Stimulated activated CD4-positive, alpha-beta T cell treated with anti-CD3 and anti-CD28 coated beads, TNF-alpha, amount 100 ng/mL, for 1 hour (primary cell): ENCODE data around the gene RIN3.

Source experiments
- DNase-seq, 3 donors: peaks; one replicate each; pipeline ENCODE4 v3.0.0-alpha.2; 2020; ENCODE audit warnings: low read depth in 3 of 3, low spot score in 1 of 3

RIN3 gene

DNA sequence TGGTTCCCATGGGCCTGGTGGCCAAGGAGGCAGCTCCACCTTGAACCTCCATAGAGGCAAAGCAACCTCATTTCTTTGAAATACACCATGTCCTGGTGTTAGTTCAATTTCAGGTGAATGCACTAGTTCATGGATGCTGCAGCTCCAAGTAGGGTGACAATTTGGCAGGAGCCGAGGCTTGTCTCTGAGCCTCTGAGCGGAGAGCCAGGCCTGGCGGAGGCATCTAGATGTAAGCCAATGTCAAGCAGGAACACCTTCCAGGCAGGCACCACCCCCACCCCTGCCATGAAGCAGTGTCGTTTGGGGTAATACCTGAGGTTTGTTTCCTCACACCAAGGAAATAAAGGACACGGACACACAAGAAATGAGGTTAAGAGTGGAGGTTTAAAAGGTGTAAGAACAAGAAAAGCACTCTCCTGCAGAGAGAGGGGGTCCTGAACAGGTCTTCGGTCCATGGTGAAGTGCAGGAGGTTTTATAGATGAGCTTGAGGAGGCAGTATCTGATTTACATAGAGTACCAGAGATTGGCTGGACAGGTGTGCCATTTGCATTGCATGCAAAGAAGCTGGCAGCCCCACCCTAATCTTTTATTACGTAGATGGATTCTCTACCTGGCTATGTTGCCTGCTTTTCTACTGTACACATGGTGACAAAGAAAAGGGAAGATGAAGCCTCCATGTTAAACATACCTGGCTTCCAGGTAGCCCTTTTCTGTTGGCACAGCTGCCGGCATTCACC is 60.3 kb downstream of the RIN3 start:
- DNase-seq = no peak

DNA sequence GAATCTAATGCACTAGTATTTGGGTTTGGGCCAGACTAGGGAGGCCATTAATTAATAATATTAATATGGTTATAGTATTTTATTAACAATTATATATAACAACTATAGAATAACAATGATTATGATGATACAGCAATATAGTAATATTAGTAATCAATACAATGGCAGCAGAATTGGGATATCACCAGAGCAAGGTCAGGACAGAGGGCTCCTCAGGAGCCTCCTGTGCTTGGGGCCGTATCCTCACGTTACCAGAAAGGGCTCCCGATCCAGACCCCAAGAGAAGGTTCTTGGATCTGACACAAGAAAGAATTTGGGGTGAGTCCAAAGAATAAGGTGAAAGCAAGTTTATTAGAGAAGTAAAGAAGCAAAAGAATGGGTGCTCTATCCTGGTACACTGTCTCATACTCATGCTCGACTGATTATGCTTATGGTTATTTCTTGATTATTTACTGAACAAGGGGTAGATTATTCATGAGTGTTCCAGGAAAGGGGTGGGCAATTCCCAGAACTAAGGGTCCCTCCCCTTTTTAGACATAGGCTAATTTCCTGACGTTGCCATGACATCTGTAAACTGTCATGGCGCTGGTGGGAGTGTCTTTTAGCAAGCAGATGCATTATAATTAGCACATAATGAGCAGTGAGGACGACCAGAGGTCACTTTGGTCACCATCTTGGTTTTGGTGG is 61.6 kb downstream of the RIN3 start:
- DNase-seq = no peak

DNA sequence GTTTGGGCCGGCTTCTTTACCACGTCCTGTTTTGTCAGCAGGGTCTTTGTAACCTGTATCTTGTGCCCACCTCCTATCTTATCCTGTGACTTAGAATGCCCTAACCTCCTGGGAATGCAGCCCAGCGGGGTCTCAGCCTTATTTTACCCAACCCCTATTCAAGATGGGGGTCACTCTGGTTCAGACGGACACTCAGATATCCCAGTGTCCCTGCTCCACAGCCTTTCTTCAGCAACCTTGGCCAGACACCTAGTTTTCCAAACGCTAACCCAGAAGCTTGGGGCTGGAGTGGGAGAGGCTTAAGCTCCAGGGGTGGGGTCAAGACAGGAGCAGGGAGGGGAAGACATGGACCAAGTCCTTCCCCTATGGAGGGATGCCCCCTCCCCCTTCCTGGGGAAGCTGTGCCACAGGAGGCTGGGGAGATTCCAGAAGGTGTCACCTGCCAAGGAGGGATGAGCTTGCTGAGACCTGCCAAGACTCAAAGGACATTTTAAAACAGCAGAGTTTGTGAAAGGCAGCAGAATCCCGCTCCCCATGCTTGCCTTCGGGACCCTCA is 62.2 kb downstream of the RIN3 start:
- no peak for DNase-seq

DNA sequence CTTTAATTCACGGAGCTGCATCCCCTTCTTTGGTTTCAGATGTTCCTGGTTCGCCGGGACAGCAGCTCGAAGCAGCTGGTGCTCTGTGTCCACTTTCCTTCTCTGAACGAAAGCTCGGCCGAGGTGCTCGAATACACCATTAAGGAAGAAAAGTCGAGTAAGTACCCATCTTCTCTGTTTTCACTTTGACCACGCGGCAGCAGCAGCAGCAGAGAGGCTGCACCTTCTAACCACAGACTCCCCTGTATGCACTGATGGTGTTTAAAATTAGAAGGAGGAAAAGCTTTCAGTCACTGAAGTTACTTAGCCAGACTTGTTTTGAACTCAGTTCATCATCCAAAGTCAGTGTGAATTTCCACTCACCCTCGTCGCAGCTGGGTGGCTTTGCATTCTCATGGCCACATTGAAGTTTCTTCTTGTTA is 63.8 kb downstream of the RIN3 start:
- DNase-seq = no peak

DNA sequence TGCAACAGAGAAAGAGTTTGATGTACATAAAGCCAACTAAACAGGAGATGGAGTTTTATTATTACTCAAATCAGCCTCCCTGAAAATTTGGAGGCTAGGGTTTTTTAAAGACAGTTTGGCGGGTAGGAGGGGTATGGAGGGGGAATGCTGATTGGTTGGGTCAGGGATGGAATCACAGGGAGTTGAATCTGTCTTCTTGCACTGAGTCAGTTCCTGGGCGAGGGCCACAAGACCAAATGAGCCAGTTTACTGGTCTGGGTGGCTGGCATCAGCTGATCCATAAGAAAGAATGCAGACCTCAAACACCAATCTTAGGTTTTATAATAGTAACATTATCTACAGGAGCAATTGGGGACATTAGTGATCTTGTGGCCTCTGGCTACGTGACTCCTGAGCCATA is 64.9 kb downstream of the RIN3 start:
- DNase-seq = no peak

DNA sequence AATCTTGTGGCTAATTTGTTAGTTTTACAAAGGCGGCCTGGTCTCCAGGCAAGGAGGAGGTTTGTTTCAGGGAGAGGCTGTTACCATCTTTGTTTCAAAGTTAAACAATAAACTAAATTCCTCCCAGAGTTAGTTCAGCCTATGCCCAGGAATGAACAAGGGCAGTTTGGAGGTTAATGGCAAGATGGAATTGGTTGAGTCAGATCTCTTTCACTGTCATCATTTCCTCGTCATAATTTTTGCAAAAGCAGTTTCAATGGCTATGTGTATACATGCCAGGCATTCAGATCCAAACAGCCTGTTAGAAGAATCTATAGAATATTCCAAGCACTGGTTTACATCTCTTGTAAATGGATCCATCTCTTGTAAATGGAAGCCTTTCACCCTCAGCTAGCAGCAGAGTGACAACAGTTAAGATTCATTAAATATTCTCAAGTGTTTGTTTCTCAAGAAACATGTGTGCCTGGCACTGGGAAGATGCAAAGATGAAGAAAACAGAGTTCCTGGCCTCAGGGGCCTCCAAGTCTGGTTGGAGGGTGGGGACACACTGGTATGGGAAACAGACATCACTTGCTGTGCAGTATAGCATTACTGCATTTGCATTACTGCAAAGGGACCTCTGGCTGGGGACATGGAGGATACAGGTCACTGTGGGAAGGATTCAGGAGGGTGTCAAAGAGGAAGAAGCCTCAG is 65.8 kb downstream of the RIN3 start:
- DNase-seq = no peak

DNA sequence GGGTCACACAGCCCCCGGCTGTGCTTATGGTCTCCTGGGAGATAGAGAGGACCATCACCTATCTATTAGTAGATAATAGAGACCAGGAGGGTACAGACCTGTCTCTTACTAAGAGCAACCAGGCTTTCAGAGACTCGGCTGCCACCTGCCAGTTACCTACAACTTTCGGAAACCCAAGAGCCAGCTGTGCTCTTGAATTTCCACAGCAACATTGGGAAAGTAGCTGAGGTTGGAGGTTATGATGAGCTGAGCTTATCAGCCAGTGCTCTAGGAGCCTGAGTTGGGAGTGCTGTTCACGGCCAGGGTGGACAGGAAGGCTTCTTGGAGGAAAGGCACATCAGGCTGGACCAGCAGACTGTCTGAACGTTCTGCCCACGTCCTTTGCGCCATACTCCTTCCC is 67.6 kb downstream of the RIN3 start:
- DNase-seq = no peak

DNA sequence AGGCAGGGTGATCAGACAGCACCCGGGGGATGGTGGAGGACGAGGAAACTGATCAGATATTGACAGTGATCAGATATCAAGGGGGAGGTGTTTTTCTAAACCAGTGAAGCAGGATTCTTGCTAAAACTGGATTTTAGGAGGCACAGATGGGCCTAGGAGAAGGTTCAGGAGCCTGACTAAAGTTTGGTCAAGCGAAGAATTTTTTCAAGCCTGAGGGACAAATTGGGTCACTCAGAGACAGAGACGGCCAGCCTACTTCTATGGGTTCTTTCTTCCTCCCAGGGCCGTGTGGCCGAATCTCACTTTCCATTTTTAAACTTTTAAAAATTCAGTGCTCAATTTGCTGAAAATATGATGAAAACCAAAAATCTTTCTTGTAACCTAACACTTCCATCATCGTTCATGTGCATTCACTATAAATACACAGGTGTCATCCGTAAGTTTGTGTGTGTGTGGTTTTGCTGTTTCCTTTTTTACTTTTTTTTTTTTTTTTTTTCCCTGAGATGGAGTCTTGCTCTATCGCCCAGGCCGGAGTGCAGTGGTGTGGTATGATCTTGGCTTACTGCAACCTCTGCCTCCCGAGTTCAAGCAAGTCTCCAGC is 68.5 kb downstream of the RIN3 start:
- DNase-seq = no peak

DNA sequence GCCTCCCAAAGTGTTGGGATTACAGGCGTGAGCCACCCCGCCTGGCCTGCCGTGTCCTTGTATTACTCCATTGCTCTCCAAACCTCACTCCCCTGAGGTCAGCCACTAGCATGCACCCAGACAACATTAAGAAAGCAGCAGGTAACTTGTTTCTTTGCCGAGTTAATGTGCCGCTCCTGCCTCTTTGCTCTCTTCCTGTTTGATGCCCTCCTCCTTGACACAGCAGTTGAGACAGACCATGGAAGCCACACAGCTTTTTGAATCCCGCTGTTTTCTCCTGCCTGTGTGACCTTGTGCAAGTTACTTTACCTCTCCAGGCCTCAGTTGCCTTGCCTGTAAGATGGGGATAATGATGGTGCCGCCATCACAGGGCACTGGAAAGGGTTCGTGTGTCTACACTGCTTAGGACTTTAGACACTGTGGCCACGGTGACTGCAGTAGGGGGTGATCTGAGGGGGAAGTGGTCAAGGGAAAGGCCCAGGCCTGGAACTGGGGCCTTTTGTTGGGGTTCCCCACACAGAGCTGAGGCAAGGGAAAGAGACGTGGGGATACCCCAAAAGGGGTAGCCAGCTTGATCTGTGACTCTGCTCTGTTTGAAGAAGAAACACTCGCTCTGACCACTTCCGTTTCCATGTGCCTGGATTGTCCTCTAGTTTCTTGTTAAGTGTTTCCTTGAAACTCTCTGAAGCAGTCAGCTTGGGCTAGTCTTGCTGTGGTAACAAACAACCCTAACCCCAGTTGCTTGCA is 69.3 kb downstream of the RIN3 start:
- DNase-seq = no peak

DNA sequence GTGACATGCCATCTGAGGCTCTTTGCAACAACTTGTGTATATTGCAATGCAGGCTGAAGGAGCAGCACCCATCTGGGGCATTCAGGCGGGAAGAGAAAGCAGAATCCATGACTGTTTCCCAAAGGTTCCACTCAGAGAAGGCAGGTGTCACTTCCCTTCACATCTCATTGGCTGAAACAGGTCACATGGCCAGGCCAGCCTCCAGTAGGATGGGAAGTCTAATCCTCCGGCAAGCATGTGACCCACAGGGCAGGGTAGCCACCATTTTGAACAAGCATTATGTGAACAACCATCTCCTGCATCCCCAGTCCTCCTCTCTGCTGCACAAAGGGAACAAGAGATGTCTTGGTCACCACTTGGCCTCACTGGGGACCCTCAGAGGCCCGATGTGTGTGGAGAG is 70.6 kb downstream of the RIN3 start:
- no peak for DNase-seq

DNA sequence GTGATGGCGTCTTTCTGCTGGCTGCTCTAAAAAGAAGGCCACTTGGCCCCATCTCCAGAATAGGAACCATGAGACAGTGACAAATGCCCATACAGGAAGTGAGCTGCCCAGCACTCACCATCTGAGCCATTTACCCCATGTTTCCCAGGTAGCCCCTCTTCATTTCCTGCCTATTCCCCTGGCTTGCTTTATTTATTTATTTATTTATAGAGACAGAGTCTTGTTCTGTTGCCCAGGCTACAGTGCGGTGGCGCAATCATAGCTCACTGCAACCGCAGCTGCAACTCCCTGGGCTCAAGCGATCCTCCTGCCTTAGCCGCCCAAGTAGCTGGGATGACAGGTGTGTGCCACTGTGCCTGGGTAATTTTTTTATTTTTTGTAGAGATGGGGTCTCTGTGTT is 71.2 kb downstream of the RIN3 start:
- no peak for DNase-seq

DNA sequence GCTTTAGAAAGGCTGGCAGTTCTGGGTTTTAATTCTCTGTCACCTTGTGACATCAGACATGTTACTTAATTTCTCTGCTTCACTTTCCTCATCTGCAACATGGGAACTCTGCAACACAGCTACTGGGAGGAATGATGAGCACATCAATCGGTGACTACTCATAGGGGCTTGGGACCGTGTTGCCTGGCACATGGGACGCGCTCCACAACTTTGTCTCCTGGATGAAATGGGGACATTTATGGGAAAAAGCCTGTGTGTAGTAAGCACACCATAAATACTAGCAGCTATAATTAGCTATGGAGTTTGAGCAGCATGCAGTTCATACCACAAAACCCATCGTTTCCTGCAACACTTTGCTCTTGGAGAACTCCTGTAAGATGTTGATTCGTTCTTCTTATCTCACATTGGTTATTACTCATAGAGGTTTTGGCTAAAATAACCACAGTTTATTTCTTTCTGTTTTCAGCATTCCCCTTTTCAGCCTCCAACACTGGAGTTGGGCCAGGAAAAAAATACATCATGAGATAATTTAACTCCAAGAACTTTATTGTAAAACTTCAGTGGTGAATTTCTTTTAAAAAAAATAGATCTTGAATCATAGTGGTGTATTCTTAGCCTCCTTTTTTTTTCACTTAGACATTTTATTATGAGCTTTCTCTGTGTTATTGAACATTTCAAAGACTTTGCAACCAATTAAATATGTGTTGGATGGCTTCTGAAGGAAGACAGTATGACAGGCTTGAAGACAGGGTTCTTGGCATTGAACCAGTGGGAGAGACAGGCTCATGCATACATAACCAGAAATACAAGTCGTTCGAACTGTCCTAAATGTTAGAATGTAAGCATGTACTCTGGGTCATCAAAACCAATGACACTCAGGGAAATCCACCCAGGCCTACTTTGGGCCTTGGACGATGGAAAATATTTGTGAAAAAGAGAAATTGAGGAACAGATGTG is 72.7 kb downstream of the RIN3 start:
- no peak for DNase-seq

DNA sequence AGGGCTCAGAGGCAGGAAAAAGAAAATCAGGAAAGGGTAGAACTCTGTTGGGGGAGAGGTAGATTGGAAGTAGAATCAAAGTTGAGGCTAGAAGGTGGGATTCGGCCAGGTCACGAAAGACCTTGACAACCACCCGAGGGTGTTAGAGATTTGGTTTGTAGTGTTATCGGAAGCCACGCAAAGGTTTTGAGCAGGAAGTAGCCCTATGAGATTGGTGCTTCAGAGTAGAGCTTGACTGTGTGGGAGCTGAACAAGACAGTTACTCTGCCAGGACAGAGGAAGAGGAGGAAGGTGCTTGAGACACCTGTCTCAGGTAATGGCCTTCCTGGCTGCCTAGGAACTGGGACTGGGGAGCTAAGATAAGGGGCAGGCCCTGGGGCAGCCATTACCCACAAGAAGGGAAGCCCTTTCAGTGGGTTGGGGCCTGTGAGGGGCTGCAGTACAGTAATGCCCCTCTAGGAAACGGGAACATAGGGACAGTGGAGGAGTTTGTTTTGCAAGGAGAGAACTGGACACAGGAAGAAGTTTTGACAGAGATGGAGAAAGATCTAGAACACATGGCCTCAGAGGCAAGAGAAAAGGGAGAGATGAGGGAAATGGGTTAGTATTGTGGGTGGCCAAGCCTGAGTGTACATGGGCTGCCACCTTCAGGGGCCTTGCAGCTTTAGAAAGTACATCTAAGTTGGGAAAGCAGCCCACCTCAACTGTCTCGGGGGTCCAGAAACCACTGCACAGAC is 73.5 kb downstream of the RIN3 start:
- DNase-seq = no peak

DNA sequence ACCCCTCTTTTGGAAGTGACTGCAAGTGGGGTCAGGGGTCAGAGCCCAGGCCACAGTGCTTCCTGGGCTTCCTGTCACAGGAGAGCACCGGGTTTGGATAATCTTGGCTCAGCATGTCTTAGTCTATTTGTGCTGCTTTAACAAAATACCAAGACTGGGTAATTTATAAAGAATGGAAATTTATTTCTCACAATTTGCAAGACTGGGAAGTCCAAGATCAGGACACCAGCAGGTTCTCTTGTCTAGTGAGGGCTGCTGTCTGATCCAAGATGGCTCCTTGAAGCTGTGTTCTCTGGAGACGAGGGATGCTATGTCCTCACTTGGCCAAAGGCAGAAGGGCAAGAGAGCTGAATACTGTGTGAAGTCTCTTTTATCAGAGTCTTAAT is 74.1 kb downstream of the RIN3 start:
- no peak for DNase-seq

DNA sequence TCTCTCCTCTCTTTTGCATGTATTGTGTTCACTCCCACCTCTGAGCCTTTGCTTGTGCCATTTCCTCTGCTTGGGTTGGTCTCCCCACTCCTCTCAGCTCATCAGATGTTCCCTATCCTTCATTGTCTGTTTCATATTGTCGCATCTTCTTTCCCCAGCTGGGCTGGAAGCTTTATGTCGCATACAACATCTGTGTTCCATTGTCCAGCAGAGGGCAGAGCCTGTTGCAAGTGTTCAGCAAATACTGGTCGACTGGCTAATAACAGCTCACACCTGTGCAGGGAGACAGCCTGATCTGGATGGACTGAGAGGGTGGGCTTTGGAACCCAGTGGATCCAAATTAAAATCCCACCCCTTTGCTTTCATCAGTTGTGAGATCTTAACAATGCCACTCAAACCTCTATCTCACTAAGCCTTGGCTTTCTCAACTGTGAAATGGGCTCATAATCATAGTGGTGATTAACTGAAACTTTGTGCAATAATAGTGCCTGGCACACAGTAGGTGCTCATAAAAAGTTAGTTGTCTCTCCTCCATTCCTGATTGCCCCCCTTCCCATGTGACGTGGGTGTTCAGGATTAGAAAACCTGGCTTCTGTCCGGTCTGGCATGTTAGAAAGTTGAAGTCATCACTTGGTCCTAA is 75.8 kb downstream of the RIN3 start:
- no peak for DNase-seq

DNA sequence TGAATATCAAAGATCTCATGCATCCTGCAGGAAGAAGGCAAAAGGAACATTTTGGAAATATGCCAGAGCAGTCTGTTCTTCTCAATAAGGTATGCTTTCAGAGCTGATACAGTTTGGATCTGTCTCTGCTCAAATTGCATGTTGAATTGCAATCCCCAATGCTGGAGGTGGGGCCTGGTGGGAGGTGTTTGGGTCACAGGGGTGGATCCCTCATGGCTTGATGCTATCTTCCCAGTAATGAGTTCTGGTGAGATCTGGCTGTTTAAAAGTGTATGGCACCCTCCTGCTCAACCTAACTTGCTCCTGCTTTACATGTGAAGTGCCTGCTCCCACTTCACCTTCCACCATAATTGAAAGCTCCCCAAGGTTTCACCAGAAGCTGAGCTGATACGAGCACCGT is 76.6 kb downstream of the RIN3 start:
- no peak for DNase-seq

DNA sequence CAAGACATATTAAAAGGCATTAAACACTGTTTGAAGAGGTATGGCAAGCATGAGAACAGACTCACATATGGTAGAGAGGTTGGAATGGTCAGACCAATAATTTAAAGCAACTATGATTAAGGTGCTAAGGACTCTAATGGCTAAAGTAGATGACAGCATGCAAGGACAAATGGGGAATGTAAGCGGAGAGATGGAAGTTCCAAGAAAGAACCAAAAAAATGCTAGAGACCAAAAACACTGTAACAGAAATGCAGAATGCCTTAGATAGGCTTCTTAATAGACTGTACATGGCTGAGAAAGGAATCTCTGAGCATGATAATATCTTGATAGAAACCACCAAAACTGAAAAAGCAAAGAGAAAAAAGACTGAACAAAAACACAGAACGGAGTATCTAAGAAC is 77.4 kb downstream of the RIN3 start:
- DNase-seq = no peak

DNA sequence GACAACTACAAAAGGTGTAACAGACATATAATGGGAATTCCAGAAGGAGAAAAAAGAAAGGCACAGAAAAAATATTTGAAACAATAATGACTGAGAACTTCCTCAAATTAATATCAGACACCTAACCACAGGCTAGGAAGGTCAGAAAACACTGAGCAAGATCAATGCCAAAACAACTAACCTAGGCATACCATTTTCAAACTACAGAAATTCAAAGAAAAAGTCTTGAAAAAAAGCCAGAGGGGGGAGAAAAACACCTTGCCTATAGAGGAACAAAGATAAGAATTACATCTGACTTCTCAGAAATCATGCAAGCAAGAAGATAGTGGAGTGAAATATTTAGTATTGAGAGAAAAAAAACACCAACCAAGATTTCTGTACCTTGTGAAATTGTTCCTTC is 77.8 kb downstream of the RIN3 start:
- DNase-seq = no peak

DNA sequence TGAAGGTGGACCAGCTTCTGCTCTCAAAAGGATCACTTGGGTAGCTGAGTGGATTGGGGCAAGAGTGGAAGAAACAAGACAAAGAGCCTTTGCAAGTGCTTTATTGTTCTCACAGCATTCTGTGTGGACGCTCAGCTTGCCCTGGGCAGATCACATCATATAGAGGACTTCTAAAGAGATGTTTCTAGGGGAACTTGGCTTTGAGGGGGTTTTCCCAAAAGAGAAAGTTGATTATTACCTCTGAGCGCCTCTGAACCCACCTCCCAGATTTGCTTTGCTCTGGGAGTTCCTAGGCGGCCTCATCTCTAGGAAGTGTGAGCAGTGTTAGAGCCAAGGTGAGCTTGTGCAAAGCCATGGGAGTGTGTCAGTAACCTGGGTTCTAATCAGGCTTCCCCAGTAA is 81.7 kb downstream of the RIN3 start:
- DNase-seq = no peak
